HG03354 (cell line): Measurements from ENCODE around the gene ANKRD33.
"Not testable (repeated sequence)": the region's sequence is repeated elsewhere in the genome, so short reads cannot be mapped to it uniquely, and the experiment has no call there.

Experiments
- ATAC-seq: cut with Tn5 transposase; IDR thresholded peaks from one replicate; pipeline ENCODE4 v1.9.1; 2021; ENCODE audit warnings: mild to moderate bottlenecking; ENCODE audit not compliant: unreplicated experiment, poor library complexity, severe bottlenecking

Gene ANKRD33

GRCh38 chr12:51873251-51873994, 14.5 kb upstream of the ANKRD33 start:
- ATAC-seq = no peak

GRCh38 chr12:51874000-51874399, 13.9 kb upstream of the ANKRD33 start:
- ATAC-seq = no peak

DNA sequence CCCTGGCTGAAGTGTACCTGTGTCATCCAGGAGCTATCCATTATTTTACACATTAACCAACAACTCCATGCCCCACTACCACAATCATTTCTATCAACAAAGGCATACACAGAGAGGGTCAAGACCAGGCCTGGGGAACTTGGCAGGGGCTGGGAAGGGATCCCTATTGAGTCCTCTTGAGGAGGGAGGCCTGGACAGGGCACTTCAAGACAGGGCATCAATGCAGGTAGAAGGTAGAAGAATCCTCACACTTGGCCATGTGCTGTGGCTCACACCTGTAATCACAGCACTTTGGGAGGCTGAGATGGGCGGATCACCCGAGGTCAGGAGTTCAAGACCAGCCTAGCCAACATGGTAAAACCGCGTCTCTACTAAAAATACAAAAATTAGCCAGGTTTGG, 13.4 kb upstream of the ANKRD33 start:
- no peak for ATAC-seq

GRCh38 chr12:51879102-51879501, 8.8 kb upstream of the ANKRD33 start:
- ATAC-seq = no peak

- ATAC-seq = no peak
These were observed 4.6 kb upstream of the ANKRD33 start for GRCh38 chr12:51883295-51883694.

- ATAC-seq = no peak
These were observed 3.8 kb upstream of the ANKRD33 start for GRCh38 chr12:51883998-51884675.

DNA sequence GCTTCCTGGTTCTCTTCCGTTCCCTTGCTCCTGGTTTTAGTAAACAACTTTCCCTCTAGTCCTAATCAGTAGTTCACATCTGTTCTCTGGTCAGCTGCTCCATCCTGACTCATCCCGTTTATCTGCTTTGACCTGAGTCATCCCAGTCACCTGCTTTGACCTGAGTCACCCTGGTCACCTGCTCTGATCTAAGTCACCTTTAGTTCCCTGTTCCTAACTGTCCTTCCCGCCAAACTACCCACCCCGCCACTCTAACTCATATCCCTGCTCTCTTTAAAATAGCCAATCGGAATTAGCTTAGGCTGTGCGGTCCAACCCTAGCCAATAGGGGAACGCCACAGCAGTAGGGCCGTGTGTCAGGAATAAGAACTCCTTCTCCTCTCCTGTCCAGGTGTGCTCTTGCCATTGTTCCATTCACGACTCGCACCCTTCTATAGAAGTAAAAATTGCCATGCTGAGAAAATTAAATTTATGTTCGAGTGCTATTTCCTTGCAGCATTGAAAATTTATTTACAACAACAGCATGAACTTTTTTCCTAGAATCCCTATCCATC, 3.1 kb upstream of the ANKRD33 start:
- no peak for ATAC-seq

DNA sequence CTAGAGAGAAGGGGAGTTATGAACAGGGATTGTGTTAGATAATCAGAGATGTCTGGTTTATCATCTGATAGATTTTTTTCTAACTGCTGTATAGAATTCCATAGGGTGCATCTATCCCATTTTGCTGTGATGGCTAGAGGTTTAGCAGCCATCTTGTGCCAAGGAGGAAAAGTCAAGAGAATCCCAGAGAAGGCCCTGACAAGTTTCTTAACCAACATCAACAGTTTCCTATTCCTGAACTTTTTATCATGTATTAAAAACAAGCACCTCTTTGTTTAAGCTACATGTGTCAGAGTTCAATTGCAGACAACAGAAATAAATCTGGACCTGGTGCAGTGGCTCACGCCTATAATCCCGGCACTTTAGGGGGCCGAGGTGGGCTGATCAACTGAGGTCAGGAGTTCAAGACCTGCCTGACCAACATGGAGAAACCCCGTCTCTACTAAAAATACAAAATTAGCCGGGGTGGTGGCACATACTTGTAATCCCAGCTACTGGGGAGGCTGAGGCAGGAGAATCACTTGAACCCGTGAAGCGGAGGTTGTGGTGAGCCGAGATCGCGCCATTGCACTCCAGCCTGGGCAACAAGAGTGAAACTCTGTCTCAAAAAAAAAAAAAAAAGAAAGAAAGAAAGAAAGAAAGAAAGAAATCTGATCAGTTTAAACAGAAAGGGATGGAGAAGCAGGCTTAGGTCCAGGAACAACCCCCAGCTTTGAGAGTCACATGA, 2.4 kb upstream of the ANKRD33 start:
- not testable (repeated sequence) for ATAC-seq

GRCh38 chr12:51886021-51886710, 1.7 kb upstream of the ANKRD33 start:
- no peak for ATAC-seq

GRCh38 chr12:51888316-51889215, 663 bp downstream of the ANKRD33 start:
- ATAC-seq = no peak

GRCh38 chr12:51889216-51890132, 1.6 kb downstream of the ANKRD33 start:
- ATAC-seq = no peak

DNA sequence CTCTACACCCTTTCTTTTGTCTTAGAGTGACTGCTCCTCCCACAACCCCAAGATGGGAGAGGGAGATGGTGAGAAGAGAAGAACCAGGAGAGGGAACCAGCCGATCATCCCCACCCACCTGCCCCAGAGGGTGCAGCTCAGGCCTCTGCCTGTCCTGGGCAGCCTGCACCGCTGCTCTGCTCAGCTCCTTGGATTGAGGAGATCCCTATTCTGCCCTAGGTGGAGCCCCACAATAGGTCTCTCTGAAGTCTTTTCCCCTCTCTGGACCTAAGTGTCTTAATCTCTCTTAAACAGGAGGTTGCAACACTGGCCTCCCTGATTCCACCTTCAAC, 2.2 kb downstream of the ANKRD33 start:
- no peak for ATAC-seq

DNA sequence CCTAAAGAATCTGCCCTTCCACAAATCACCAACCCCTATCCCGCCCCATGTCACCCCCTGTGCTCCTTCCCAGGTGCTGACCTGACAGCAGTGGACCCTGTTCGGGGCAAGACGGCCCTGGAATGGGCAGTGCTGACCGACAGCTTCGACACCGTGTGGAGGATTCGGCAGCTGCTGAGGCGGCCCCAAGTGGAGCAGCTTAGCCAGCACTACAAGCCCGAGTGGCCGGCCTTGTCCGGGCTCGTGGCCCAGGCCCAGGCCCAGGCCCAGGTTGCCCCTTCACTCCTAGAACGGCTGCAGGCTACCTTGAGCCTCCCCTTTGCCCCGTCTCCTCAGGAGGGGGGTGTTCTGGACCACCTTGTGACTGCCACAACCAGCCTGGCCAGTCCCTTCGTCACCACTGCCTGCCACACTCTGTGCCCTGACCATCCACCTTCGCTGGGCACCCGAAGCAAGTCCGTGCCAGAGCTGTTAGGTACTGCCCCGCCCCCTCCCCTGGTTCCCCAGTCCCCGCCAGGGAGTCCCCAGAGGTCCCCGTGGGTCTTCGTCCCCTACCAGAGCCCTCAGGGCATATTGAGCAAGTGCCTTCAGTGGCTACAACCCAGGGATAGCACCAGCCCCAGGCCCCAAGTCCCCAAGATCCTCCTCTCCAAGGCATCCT, 2.7 kb downstream of the ANKRD33 start:
- ATAC-seq = no peak

- no peak for ATAC-seq
These were observed 3.9 kb downstream of the ANKRD33 start for GRCh38 chr12:51891843-51892242.

GRCh38 chr12:51893786-51894185, 5.9 kb downstream of the ANKRD33 start:
- no peak for ATAC-seq

GRCh38 chr12:51895378-51896135, 7.7 kb downstream of the ANKRD33 start:
- no peak for ATAC-seq

- no peak for ATAC-seq
These were observed 8.3 kb downstream of the ANKRD33 start for GRCh38 chr12:51896236-51896635.
